NCI-H187 treated with DMSO at 0.1 percent for 48 hours (cell line): ENCODE measurements around the gene SPACA9.

Experiments
- DNase-seq: peaks from one replicate; lab custom pipeline; 2025; lab: John Stamatoyannopoulos, UW

SPACA9 gene

GRCh38 chr9:132878695-132879456 lies at the start of gene SPACA9:
TSS of gene SPACA9 (plus strand) at chr9:132878898. CDS start at chr9:132883948, 5,050 bp downstream.
- no peak for DNase-seq

DNA sequence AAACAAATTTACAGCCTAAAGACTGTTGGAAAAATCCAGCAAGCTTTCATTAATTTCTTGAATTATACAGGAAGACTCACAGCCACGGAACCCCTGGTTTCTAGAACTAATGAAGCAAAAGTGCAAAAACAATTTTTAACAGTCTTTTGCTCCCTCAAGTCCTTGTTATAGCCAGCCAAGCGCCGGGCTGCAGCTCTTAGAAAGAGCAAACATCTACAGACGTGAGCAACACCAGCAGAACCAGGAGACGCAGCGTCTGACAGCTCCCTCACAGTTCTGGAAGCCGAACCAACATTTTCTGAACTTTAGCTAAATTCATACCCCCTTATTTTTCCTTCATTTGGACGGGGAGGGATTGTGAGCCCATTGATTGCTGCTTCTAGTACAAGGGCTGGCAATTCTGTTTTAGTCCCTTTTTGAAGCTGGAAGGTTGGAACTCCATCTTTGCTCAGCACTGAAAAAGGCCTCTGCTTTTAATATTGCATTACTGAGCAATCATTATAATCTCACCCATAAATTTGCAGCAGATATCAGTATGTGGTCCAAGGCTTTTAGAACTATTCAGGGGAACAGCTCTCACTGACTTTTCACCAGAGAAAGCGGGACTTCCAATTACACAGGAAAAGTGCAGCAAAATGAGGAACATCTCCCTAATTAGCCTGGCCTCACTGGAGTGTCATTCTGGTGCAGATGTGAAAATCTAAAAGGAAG lies 46.4 kb upstream of the SPACA9 start:
- no peak for DNase-seq

DNA sequence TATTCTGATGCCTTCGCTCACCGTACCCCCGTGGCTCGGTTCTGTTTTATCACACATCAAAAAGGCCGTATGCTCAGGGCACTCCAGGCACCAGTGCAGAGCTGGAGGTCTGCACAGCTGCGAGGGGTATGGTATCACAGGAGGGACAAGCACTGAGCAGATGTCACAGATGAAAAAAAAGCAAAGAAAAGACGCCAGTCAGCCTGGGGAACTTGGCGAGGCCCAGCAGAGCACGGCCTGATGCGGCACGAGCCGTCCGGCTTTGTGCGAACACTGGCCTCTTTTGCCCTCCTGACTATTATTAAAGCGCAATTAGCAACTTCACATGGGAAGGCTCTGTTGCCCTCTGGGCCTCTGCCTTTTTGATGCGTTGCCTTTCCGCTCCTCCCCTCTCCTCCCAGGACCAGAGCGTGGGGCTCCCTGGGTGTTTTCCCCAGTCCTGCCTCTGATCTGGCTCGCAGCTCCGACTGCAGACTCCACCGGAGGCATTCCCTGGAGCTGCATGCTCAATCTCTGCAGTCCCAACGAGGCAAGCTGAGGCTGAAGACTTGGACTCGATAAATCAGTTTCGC lies 45.1 kb upstream of the SPACA9 start:
- DNase-seq, result no peak

GRCh38 chr9:132834343-132834742 lies 44.4 kb upstream of the SPACA9 start:
- no peak for DNase-seq

GRCh38 chr9:132837501-132838286 lies 41.0 kb upstream of the SPACA9 start:
- DNase-seq, result no peak

DNA sequence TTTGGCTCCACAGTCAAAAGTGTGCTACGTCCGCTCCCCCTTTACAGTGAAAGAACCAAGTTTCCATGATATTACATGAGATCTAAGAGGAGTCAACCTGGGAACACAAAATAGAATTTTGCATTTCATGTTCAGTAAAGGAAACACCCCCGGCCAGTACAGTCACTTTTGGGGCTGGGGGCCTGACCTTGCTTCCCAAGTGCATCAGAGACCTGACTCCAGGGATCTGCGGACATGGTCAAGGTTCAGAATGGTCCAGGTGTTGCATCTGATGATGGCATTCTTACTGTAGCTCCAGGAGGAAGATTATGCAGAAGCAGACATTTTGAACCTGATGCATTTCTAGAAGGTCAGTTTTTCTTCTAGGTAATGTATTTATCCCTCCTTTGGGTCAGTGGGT lies 40.4 kb upstream of the SPACA9 start:
- DNase-seq, result no peak

- no peak for DNase-seq
Measured at GRCh38 chr9:132840980-132841379, 37.7 kb upstream of the SPACA9 start.

DNA sequence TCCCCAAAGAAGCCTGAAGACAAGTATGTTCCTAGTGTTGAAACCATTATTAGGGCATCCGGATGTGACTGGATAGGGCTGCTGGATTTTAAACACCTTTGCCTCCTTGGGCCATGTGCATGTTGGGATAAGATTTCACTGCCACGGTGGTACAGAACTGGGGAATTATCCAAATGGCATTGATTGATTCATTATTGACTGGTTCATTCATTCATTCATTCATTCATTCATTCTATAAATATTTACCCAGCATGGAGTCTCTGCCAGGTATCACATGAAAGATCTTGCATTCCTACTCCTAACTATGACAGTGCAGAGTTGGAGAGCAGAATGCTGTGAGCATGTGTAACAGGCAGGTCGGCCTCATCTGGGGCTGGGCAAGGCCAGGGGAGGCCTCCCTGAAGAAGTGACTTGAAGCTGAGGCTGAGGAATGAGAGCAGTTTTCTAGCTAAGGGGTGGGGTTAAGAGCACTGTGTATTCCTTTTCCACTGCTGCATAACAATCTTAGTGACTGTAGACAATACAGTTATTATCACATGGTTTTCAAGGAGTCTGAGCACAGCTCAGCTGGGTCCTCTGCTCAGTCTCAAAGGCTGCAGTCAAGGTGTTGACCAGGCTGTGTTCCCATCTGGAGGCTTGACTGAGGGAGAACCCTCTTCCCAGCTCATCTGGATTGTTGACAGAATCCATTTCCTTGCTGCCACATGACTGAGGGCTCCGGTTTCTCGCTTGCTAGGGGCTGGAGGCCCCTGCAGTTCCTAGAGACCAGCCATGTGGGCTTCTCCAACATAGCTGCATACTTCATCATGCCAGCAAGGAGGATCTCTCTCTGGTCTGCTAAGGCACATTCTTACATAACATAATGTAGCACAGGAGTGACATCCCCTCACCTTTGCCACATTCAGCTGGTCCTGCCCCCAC lies 36.3 kb upstream of the SPACA9 start:
- no peak for DNase-seq

- no peak for DNase-seq
Measured at GRCh38 chr9:132846109-132846917, 32.4 kb upstream of the SPACA9 start.

DNA sequence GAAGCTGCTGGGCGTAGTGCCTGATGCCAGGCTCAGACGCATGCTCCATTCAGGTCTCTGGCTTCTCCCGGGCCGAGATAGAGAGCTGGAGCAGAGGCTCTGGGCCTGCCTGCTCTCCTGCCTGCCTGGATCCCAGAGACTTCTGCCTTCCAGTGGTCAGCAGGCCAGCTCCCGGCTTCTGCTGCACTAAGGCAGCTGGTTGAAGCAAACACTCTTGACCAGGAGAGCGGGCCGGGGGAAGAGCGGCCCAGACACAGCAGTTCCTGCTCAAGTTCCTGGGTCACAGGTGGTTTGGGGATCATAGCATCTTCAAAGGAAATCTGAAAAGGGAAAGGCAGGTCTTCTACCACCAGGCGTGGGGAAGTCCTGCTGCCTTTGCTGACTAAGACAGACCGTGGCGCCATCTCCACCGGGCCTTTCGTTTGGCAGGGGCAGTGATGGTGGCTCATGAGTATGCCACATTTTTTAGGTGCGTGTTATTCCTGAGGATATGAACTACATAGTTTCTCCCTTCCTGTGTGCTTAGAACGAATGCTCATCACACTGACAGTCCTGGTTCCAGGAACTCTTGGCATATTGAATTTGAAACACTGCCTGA lies 31.7 kb upstream of the SPACA9 start:
- no peak for DNase-seq

- no peak for DNase-seq
Measured at GRCh38 chr9:132849185-132849706, 29.5 kb upstream of the SPACA9 start.

DNA sequence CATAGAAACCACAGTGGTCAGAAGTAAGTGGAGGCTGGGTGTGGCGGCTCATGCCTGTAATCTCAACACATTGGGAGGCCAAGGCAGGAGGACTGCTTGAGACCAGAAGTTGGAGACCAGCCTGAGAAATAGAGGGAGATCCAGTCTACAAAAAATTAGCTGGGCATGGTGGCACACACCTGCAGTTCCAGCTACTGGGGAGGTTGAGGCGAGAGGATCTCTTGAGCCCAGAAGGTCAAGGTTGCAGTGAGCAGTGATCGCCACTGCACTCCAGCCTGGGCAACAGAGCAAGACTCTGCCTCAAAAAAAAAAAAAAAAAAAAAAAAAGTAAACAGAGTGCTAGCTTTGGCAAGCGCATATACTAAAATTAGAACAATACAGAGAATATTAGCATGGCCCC lies 25.2 kb upstream of the SPACA9 start:
- no peak for DNase-seq

- DNase-seq, result no peak
Measured at GRCh38 chr9:132854832-132855231, 23.9 kb upstream of the SPACA9 start.

DNA sequence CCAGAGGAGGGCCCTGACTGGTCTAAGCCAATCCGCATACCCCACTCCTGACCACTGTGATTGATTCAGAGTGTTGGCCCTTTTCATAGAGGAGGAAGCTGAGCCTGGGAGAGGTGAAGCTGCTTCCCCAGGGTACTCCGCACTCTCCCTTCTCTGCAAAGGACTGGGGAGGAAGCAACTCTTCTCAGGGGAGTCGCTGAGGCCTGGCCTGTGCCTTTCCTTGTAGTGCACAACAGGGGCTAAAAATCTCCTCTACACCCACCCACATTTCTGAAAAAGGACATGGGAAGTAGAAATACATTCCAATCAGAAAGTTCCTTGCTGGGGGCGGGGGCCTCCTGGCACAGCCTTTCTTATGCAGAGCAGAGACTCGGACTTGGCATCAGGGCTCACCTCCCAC lies 22.8 kb upstream of the SPACA9 start:
- DNase-seq, result no peak

GRCh38 chr9:132857031-132857430 lies 21.7 kb upstream of the SPACA9 start:
- DNase-seq, result no peak

- no peak for DNase-seq
Measured at GRCh38 chr9:132857616-132858342, 20.9 kb upstream of the SPACA9 start.

DNA sequence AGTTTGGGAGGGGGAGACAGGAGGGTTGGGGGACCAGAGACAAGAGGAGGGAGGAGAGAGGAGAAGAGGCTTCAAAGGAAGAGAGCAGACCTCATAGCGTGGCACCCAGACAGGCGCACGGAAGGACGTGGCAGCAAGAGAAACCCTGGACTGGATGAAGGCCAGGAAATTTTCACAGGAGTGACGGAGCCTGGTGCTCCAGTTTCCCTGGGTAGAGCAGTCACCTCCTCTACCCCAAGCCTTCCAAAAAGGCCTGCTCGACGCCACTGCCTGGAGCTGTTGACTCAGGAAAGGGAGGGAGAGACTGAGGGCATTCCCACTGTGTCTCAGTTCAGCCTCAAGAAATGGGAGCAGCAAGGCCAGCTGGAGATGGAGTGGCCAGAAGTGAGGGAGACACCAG lies 19.9 kb upstream of the SPACA9 start:
- no peak for DNase-seq

DNA sequence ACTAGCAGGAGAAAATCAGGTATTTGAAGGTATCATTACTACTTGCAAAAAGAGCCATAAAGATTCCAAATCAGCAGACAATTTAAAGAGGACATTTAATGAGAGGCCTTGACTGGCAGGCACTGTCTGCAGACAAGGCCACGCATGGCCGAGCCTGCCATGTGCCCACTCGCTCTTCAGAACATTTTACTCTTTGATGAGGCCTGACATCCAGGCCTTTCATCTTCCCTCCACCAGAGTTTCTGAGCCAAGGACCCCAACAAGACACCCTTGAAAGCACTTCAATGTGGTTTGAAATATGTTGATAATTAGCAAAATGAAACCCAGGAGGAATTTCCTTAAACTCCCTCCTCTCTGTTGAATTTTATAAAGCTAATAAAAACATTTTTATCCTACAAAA lies 17.0 kb upstream of the SPACA9 start:
- no peak for DNase-seq

GRCh38 chr9:132862533-132862932 lies 16.2 kb upstream of the SPACA9 start:
- DNase-seq, result no peak
